ENCODE results near the gene NTN1.

The NTN1 gene

DNA sequence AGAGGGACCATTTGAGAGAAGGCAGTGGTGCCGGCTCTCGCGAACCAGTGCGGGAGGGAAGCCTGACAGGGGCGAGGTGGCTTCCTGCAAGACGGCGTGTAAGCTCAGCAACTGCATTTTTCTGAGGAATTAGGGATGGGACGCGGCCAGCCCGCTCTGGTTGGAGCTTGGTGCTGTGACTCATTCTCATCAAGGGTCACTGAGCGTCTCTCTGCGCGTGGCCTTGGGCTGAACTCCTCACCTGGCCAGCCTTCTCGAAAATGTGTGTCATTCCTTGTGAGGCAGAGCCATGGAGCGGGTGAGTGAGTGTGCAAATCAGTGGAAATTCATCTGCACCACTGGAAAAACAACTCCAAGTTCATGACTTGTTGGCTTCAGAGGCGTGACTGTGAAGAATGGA lies 52.8 kb downstream of the NTN1 start:
- Histone ChIP-seq H3K36me3 (ENCODE audit: insufficient read depth, low read length) (no peaks in the 10 kb centered on the region), H3K27ac (no peak overlapping the region), H3K4me3 (no peak overlapping the region), H3K9me3 (ENCODE audit: low read depth, low read length) (no peaks in the 10 kb centered on the region), H3K9ac (ENCODE audit: insufficient read length) (no peak overlapping the region)
- DNase-seq (ENCODE audit: low read depth, low spot score): no peak
- TF ChIP-seq POLR2AphosphoS5 (IDR thresholded peaks at IDR 0.05; ENCODE audit: borderline replicate concordance, low read depth, low read length) (no peak), EZH2 (IDR thresholded peaks at IDR 0.05) (no peak), FOXP2 (optimal IDR thresholded peaks at IDR 0.05; ENCODE audit: control extremely low read depth, extremely low read length, insufficient read depth) (no peak)

GRCh38 chr17:9079461-9080103 lies 58.3 kb downstream of the NTN1 start:
- DNase-seq (ENCODE audit: low read depth, low spot score): peak; percentile 30
- H3K27ac ChIP-seq: peak overlapping the region; percentile 91
- TF ChIP-seq POLR2AphosphoS5 (IDR thresholded peaks at IDR 0.05; ENCODE audit: borderline replicate concordance, low read depth, low read length): no peak
- no peak for TF ChIP-seq EZH2 (IDR thresholded peaks at IDR 0.05)
- no peak for TF ChIP-seq FOXP2 (optimal IDR thresholded peaks at IDR 0.05; ENCODE audit: control extremely low read depth, extremely low read length, insufficient read depth)
- H3K9me3 ChIP-seq (ENCODE audit: low read depth, low read length): no peaks in the 10 kb centered on the region
- no peaks in the 10 kb centered on the region for H3K36me3 ChIP-seq (ENCODE audit: insufficient read depth, low read length)
- H3K4me3 ChIP-seq: no peak overlapping the region
- no peak overlapping the region for H3K9ac ChIP-seq (ENCODE audit: insufficient read length)

DNA sequence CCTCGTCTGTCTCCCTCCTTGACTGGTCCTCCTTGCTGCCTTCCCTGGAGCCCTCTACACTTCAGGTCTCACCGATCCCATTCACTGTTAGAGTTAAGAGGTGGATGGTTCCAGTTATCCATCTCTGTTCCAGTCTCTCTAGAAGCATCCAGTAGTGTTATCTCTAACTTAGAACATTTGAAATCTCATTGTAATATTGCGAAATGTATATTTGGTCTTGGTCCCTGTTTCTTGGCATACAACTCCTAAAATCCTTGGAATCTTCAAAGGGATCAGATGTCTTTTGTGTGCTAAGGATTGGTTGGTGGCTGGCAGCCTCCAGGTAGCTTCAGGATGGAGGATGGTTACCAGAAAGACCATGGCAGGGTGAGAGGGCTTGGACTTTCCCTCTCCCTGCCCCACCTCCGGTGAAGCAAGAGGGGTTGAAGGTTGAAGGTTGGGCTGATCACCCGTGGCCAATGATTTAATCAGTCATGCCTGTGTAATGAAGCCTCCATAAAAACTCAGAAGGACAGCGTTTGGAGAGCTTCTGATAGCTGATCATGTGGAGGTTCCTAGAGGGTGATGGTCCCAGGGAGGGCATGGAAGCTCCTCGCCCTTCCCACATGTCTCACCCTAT lies 59.1 kb downstream of the NTN1 start:
- Histone ChIP-seq H3K4me3 (no peak overlapping the region), H3K27ac (peak overlapping the region; percentile 91), H3K9ac (ENCODE audit: insufficient read length) (no peak overlapping the region), H3K36me3 (ENCODE audit: insufficient read depth, low read length) (no peaks in the 10 kb centered on the region), H3K9me3 (ENCODE audit: low read depth, low read length) (no peaks in the 10 kb centered on the region)
- TF ChIP-seq FOXP2 (optimal IDR thresholded peaks at IDR 0.05; ENCODE audit: control extremely low read depth, extremely low read length, insufficient read depth): no peak
- no peak for TF ChIP-seq POLR2AphosphoS5 (IDR thresholded peaks at IDR 0.05; ENCODE audit: borderline replicate concordance, low read depth, low read length)
- TF ChIP-seq EZH2 (IDR thresholded peaks at IDR 0.05): no peak
- DNase-seq (ENCODE audit: low read depth, low spot score): no peak

DNA sequence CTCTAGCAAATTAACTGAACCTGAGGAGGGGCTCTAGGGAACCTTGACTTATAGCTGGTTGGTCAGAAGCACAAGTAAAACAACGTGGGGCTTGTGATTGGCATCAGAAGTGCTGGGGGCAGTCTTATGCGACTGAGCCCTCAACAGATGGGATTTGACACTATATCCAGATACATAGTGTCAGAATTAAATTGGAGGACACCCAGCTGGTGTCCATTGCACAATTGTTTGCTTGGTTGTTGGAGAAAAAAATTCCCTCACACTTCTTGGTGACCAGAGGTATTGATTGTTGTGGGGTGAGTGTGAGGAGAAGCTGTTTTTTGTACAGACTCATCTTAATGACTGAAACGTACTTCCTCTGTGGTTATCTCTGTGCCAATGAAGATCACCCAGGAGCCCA lies 59.7 kb downstream of the NTN1 start:
- TF ChIP-seq FOXP2 (optimal IDR thresholded peaks at IDR 0.05; ENCODE audit: control extremely low read depth, extremely low read length, insufficient read depth) (no peak), EZH2 (IDR thresholded peaks at IDR 0.05) (no peak), POLR2AphosphoS5 (IDR thresholded peaks at IDR 0.05; ENCODE audit: borderline replicate concordance, low read depth, low read length) (no peak)
- Histone ChIP-seq H3K4me3 (no peak overlapping the region), H3K9me3 (ENCODE audit: low read depth, low read length) (no peaks in the 10 kb centered on the region), H3K27ac (no peak overlapping the region), H3K36me3 (ENCODE audit: insufficient read depth, low read length) (no peaks in the 10 kb centered on the region), H3K9ac (ENCODE audit: insufficient read length) (no peak overlapping the region)
- no peak for DNase-seq (ENCODE audit: low read depth, low spot score)

GRCh38 chr17:9086577-9086976 lies 65.3 kb downstream of the NTN1 start:
- no peak overlapping the region for H3K9ac ChIP-seq (ENCODE audit: insufficient read length)
- DNase-seq (ENCODE audit: low read depth, low spot score): no peak
- H3K36me3 ChIP-seq (ENCODE audit: insufficient read depth, low read length): no peaks in the 10 kb centered on the region
- H3K9me3 ChIP-seq (ENCODE audit: low read depth, low read length): no peaks in the 10 kb centered on the region
- H3K27ac ChIP-seq: no peak overlapping the region
- no peak overlapping the region for H3K4me3 ChIP-seq
- TF ChIP-seq POLR2AphosphoS5 (IDR thresholded peaks at IDR 0.05; ENCODE audit: borderline replicate concordance, low read depth, low read length) (no peak), EZH2 (IDR thresholded peaks at IDR 0.05) (no peak), FOXP2 (optimal IDR thresholded peaks at IDR 0.05; ENCODE audit: control extremely low read depth, extremely low read length, insufficient read depth) (no peak)

- TF ChIP-seq EZH2 (IDR thresholded peaks at IDR 0.05) (no peak), POLR2AphosphoS5 (IDR thresholded peaks at IDR 0.05; ENCODE audit: borderline replicate concordance, low read depth, low read length) (no peak), FOXP2 (optimal IDR thresholded peaks at IDR 0.05; ENCODE audit: control extremely low read depth, extremely low read length, insufficient read depth) (no peak)
- Histone ChIP-seq H3K27ac (no peak overlapping the region), H3K9me3 (ENCODE audit: low read depth, low read length) (no peaks in the 10 kb centered on the region), H3K4me3 (no peak overlapping the region), H3K36me3 (ENCODE audit: insufficient read depth, low read length) (no peaks in the 10 kb centered on the region), H3K9ac (ENCODE audit: insufficient read length) (no peak overlapping the region)
- no peak for DNase-seq (ENCODE audit: low read depth, low spot score)
These were observed 66.6 kb downstream of the NTN1 start for GRCh38 chr17:9087921-9088320.

DNA sequence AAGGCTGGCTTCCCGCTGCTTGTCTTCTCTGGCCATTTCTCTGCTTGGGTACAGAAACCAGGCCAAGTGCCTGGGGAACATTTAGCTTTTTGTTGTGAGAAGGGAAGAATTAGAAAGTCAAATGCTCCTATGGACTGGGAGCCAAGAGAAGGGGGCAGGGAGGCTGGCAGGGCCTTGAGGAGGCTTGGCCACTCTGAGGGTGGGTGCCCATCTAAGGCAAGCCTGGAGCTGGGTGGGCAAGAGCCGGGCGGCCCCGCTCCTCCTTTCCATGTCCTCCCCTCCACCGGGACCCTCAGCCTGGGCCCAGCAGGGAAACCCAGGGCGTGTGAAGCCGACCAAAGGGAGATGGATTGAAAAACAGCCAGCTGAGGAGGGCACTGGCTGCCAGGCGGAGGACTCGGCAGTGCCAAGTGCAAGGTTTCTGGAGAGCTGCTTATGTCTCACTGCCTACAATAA lies 69.4 kb downstream of the NTN1 start:
- TF ChIP-seq POLR2AphosphoS5 (IDR thresholded peaks at IDR 0.05; ENCODE audit: borderline replicate concordance, low read depth, low read length) (no peak), FOXP2 (optimal IDR thresholded peaks at IDR 0.05; ENCODE audit: control extremely low read depth, extremely low read length, insufficient read depth) (no peak), EZH2 (IDR thresholded peaks at IDR 0.05) (no peak)
- no peaks in the 10 kb centered on the region for H3K9me3 ChIP-seq (ENCODE audit: low read depth, low read length)
- H3K27ac ChIP-seq: no peak overlapping the region
- no peak overlapping the region for H3K4me3 ChIP-seq
- no peaks in the 10 kb centered on the region for H3K36me3 ChIP-seq (ENCODE audit: insufficient read depth, low read length)
- H3K9ac ChIP-seq (ENCODE audit: insufficient read length): no peak overlapping the region
- no peak for DNase-seq (ENCODE audit: low read depth, low spot score)

- TF ChIP-seq EZH2 (IDR thresholded peaks at IDR 0.05) (no peak), POLR2AphosphoS5 (IDR thresholded peaks at IDR 0.05; ENCODE audit: borderline replicate concordance, low read depth, low read length) (no peak)
These were observed 72.9 kb downstream of the NTN1 start for GRCh38 chr17:9094193-9094592.

More at GRCh38 chr17:9094193-9094592, 72.9 kb downstream of the NTN1 start:
- Histone ChIP-seq H3K36me3 (ENCODE audit: insufficient read depth, low read length) (no peaks in the 10 kb centered on the region), H3K4me3 (no peak overlapping the region), H3K9ac (ENCODE audit: insufficient read length) (no peak overlapping the region), H3K9me3 (ENCODE audit: low read depth, low read length) (no peaks in the 10 kb centered on the region), H3K27ac (no peak overlapping the region)
- DNase-seq (ENCODE audit: low read depth, low spot score): no peak
